ENCODE results near the gene AP1AR. TPM values are rescaled to one million over a fixed set of nuclear protein-coding genes. Genes with fewer than 3 reads are reported as not detected.

AP1AR gene
- total RNA-seq, 4 donors from 2014 or later = 15.0 to 20.4 (median 16.6) TPM

GRCh38 chr4:112222219-112222955 is 9.2 kb upstream of the AP1AR start:
- Histone ChIP-seq H3K4me3 (replicated peaks in 1 of 3) (no peak overlapping the region), H3K9me3 (no peaks in the 10 kb centered on the region), H3K27ac (no peak overlapping the region), H3K36me3 (no peaks in the 10 kb centered on the region), H3K27me3 (no peaks in the 10 kb centered on the region), H3K4me1 (no peaks in the 10 kb centered on the region)
- intact Hi-C loops (cut with DNase I) = no loop called here
- 89 to 91% methylated on average over 20 to 37 of the region's 43 CpGs for WGBS, 2 donors
- TF ChIP-seq, protein P1, sequence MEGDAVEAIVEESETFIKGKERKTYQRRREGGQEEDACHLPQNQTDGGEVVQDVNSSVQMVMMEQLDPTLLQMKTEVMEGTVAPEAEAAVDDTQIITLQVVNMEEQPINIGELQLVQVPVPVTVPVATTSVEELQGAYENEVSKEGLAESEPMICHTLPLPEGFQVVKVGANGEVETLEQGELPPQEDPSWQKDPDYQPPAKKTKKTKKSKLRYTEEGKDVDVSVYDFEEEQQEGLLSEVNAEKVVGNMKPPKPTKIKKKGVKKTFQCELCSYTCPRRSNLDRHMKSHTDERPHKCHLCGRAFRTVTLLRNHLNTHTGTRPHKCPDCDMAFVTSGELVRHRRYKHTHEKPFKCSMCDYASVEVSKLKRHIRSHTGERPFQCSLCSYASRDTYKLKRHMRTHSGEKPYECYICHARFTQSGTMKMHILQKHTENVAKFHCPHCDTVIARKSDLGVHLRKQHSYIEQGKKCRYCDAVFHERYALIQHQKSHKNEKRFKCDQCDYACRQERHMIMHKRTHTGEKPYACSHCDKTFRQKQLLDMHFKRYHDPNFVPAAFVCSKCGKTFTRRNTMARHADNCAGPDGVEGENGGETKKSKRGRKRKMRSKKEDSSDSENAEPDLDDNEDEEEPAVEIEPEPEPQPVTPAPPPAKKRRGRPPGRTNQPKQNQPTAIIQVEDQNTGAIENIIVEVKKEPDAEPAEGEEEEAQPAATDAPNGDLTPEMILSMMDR (IDR thresholded peaks at IDR 0.05) = no peak
- no peak for TF ChIP-seq POLR2A (IDR thresholded peaks at IDR 0.05)
- no peak for DNase-seq

- no peaks in the 10 kb centered on the region for H3K27me3 ChIP-seq
- DNase-seq = no peak
- no peak overlapping the region for H3K27ac ChIP-seq
- 47 to 50% methylated on average over 4 of the region's 4 CpGs for WGBS, 2 donors
- no peak for TF ChIP-seq POLR2A (IDR thresholded peaks at IDR 0.05)
- TF ChIP-seq, protein P1 (IDR thresholded peaks at IDR 0.05) = no peak
- no peaks in the 10 kb centered on the region for H3K4me1 ChIP-seq
- intact Hi-C loops (cut with DNase I) = no loop called here
- H3K4me3 ChIP-seq (replicated peaks in 1 of 3) = no peak overlapping the region
- no peaks in the 10 kb centered on the region for H3K36me3 ChIP-seq
- H3K9me3 ChIP-seq = no peaks in the 10 kb centered on the region
Measured at GRCh38 chr4:112225157-112225556, 6.4 kb upstream of the AP1AR start.

DNA sequence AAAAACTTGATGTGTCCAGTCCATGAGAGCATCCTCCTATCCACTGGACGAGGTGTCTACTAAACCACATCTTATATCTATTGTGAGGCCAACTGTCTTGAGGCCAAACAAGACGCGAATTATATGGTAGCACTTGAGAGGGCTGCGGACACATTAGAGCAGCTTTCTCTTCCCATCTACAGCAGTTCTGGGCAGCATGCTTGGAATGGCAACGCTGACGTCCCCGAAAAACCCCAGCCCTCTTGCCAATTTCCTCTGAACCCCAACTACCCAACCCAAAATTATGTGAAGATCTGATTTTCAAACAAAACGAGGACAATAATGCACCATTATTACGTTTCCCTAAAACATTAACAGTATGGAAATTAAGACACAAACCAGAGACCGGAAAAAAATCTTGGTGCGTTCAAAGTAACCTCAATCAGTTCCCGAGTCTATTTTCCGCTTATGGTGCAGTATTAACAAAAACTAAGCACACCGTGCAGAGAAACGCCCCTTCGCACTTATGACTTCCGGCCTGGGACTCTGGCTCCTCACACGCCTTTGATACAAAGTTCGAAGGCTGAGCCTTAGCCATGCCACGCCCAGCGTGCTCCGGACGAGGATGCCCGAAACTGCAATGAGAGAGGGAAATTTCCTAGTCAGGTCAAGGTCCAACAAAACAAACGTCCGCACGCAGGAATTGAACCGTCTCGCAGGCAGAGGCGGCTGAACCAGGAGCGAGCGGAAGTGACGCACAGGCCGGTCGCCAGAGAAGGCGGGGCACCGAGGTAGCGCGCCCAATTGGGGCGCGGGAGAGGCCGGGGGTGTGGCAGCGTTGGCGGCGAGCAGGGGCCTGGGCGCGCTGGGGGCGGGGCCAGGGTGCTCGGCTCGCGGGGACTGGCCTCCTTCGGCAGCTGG is 458 bp upstream of the AP1AR start:
- no peaks in the 10 kb centered on the region for H3K27me3 ChIP-seq
- WGBS, 2 donors = 1 to 3% methylated on average over 24 to 32 of the region's 52 CpGs
- TF ChIP-seq, protein P1 (IDR thresholded peaks at IDR 0.05) = no peak
- TF ChIP-seq POLR2A (IDR thresholded peaks at IDR 0.05) = no peak
- peak overlapping the region; percentile 90 to 98 (median 95) for H3K27ac ChIP-seq
- no peaks in the 10 kb centered on the region for H3K9me3 ChIP-seq
- peak overlapping the region; percentile 51 to 97 (median 91) for H3K4me3 ChIP-seq (replicated peaks in 1 of 3)
- H3K36me3 ChIP-seq = no peaks in the 10 kb centered on the region
- DNase-seq = peak; percentile 97 to 98
- H3K4me1 ChIP-seq = peaks cover 5 to 11% of the 10 kb centered on the region in 2 donors
- intact Hi-C loops (cut with DNase I) = loop anchor here (5.0 kb wide), 1 partner anchor 134 kb away; no protein-coding TSS in a partner anchor

- H3K4me3 ChIP-seq (replicated peaks in 1 of 3) = no peak overlapping the region
- H3K27me3 ChIP-seq = no peaks in the 10 kb centered on the region
- peaks cover 5 to 11% of the 10 kb centered on the region in 2 donors for H3K4me1 ChIP-seq
- intact Hi-C loops (cut with DNase I) = loop anchor here (5.0 kb wide), 2 partner anchors 93 to 138 kb away; no protein-coding TSS in a partner anchor
- peak overlapping the region in 1 of 3 donors; percentile 37 for H3K27ac ChIP-seq
- DNase-seq = peak; percentile 67 to 68
- no peaks in the 10 kb centered on the region for H3K9me3 ChIP-seq
- TF ChIP-seq, protein P1 (IDR thresholded peaks at IDR 0.05) = peak; percentile 43 to 74 (median 68)
- TF ChIP-seq POLR2A (IDR thresholded peaks at IDR 0.05) = no peak
- 62 to 66% methylated on average over 3 of the region's 3 CpGs for WGBS, 2 donors
- no peaks in the 10 kb centered on the region for H3K36me3 ChIP-seq
Measured at GRCh38 chr4:112234952-112235609, 3.5 kb downstream of the AP1AR start.
